ENCODE data around the gene PAK6.

Gene PAK6

DNA sequence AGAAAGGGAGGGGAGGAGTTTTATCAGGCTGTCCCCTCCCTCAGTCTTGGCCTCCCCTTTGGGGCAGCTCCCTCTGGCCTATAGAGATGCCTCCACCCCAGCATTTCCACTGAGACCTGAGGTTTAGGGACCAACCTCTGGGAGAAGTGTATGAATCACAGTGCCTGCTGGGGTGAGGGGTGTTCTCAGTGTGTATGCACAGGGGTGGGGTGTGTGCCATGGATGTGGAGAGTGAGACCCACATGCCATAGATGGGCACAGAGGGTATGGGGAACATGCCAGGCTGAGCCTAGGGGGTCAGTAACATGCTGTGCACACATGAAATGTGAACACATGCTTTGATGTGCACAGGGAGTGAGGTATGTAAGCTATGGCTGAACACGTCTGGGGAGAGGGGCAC lies 56.4 kb downstream of the PAK6 start:
- DNase-seq: no peak

DNA sequence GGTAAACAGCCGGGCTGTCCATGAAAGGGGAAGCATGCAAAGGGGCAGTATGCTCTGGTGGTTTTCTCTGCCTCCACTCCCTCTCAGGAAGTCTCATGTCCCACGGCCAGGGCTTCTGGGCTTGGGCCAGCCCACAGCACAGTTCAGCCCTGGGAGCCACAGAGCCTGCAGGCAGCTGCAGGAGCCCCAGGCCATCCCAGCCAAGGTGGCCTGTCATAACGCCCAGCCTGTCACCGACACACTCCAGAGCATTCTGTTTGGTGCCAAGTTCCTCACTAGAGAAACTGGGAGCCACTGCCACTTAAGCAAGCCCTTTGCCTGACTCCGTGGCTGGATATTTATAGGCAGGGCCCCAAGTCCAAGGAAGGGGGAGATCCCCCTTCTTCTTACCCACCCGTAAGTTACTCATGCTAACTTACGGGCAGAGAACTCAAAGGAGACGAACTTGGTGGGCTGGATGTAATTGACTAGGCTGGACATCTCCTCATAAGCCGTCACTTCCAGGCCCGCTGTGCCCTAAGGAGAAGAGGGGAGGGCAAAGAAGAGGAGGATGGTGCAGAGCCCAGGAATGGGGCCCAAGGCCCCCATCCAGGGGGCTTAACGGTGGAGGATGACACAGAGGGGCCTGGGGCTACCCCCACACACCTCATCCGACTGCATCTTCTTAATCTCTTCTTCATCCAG lies 57.2 kb downstream of the PAK6 start:
- DNase-seq: no peak

DNA sequence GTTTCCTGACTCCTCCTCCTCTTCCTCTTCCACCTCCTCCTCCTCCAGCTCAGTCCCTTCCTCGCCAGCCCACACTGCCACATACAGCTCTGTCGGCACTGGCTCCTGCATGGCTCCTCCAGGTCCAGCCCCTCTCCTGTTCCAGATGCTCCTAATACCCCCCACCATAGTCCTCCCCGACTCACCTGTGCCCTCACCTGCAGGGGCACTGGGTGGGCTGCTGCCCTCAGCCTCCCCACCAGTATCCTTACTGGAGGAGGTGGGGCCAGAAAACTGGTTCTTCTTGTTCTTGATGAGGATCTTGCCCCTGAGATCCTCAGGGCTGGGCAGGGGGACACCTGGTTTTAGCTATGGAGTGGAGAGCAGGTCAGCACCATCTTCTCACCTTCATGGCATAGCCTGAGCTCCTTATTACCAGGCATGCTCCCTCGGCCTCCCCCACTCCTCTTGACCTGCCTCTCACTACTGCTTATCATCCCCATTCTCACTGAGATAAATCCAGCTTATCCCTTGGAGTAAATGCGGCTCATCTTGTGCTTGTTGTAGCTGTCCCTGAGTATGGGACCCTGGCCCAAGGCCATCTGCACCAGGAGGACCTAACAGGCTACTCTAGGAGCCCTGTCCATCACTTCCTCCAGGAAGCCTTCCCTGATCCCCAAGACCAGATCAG lies 57.8 kb downstream of the PAK6 start:
- DNase-seq: no peak

DNA sequence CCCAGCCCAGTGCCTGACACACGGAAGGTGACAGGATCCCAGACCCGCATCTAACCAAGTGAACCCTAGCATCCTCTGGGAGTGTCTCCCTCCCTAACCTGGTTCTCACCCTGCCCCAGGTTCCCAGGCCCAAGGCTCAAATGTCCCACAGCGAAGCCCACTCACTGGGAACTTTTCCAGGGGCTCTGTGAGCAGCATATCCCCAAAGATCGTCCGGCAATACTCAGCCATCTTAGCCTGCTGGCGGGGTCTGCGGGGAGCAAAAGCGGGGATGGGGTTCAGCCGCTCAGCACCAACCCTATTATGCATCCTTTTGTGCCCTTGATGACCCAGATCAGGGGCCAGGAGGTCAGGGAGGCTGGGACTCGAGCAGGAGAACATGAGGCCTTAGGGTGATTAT lies 58.5 kb downstream of the PAK6 start:
- no peak for DNase-seq

DNA sequence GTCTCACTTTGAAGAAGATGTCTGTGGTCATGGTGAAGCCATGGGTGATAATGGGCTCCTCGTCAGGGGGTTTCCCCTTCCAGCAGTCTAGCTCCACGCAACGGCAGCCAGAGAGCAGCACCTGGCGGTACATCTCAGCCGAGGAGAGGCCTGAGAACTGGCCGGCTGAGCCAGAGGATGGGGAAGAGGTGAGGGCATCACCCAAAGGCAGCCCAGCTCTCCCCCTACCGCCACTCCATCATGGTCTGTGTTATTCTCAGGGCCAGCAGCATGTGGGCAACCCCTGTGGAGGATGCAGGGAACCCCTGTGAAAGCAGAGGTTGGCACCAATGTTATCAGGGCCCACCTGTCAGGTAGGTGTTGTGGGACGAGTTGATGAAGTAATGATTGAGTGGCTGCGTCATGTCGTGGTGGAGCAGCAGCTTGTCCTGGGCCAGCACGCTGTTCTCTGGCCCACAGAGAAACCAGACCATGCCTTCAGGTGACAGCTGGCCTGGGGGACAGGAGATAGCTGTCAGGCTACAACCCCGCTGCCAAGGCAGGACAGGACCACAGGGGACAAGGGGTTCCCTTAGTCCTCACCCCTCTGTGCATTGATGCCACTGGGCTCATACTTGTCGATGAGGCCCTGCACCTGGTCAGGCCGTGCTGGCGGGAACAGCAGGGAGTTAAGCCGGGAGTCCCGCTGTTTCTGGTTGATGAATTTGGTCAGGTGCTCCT lies 59.5 kb downstream of the PAK6 start:
- DNase-seq: no peak

DNA sequence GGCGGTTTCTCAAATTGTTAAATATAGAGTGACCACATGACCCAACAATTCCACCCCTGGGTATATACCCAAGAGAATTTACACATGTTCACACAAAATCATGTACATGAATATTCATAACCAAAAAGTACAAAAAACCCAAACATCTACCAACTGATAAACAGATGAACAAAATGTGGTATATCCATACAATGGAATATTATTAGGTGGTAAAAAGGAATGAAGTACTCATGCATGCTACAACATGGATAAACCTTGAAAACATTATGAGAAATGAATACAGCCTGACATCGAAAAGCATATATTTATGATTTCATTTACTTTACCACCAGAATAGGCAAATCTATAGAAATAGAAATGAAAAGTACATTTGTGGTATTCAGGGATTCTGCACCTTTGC lies 61.5 kb downstream of the PAK6 start:
- DNase-seq: no peak

DNA sequence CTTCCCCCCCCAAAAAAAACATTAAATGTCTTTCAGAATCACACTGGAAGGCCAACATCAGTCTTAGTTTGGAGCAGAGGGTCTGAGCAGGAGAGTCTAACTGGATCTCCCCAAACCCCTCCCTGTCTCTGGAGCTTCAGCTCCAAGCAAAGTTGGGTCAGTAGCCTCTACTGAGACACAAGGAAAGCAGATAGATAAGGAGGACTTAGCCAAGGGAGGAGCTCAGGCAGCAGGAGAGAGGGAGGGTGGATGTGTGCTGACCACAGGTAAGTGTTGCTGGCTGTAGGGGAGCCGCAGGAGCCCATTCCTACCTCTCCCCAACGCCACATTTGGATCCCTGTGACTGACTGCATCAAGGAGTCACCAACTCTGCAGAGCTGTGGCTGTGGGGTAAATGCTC lies 61.9 kb downstream of the PAK6 start:
- no peak for DNase-seq

DNA sequence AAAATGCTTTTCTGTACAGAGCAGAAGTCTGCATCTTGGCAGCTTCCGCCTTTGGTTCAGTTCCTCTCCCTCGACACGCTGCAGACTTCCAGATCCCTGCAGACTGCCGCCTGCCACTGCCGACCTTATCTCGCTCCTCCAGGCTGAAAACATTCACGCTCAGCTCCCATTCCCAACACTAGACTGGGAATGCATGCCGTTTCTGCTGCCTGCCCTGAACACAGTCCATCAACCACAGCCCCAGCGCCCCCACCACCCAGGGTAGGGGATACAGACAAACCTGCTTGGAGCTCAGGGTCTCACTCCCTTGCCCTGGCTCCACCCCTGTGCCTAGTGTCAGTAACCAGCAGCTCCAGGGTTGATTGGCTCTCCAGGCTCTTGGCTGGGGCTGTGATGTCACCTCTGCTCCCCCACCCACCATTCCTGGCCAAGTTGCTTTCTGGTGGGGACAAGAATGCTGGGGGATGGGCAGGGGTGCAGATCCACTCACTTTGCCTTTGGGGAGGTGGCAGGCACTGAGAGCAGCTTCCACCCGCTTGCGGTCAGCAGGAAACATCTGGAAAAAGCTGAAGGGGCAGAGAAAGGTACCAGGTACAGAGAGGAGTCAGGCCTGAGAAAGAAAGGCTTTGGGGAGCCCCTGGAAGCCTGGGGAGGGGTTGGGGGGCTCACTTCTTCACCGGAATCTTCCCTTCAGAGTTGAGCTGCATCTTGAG lies 62.8 kb downstream of the PAK6 start:
- DNase-seq: no peak

DNA sequence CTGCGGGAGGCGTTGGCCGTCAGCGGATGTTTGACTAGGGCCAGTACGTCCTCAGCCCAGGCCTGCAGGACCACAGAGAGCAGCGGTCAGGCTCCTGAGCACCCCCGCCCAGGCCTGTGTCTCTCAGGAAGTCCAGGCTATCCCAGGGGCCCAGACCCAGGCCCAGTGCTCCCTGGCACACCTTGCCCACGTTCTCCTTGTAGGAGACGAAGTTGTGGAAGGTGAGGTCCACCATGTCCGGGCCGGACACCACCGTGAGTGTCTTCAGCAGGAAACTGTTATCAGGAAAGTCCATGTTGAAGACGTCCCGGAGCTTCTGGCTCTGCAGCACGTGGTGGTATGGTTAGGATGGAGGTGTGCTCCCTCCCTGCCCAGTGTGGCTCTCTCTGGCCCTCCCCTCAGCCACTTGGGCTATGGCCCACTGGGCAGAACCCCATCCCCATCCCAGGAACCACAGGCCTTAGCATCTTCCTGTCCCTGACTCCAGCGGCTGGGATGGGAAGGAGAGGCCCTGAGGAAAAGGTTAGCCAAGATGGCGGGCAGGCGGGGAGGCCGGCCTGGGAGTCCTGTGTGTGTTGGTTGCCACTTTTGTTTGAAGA lies 63.5 kb downstream of the PAK6 start:
- DNase-seq: no peak

DNA sequence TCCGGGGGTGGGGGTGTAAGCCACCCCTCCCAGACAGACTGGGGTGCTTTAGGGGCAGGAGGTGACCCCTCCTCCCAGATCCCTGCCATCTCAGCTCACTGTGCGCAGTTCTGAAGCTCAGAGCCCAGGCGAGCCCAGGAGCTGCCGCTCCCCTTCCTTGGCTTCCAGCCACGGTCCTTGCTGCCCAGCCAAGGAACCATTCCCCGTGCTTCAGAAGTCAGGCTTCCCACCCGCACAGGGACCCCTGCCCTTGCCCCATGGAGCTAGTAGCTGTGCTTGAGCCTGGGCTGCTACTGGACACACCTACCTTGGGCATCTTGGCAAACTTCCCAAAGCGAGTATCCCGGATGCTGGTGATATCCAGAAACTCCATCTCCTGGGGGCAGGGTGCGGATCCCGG lies 64.1 kb downstream of the PAK6 start:
- no peak for DNase-seq

DNA sequence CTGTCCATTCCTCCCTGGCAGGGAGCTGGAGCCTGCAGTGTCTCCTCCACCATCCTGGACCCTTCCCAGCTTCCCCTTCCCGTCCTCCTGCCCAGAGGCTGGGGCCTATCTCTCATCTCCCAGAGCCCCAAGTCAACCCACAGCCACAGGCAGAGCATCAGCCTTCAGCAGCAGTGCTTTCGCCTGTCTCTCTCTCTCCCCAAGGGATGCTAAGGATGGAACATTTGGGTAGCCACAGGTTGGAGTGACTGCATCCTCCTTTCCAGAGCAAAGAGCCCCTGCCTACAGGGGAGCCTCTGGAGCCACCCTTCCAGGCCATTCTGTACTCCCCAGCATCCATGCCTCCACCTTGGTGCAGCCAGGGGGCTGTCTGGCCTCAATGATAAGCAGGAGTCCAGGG lies 64.7 kb downstream of the PAK6 start:
- no peak for DNase-seq

DNA sequence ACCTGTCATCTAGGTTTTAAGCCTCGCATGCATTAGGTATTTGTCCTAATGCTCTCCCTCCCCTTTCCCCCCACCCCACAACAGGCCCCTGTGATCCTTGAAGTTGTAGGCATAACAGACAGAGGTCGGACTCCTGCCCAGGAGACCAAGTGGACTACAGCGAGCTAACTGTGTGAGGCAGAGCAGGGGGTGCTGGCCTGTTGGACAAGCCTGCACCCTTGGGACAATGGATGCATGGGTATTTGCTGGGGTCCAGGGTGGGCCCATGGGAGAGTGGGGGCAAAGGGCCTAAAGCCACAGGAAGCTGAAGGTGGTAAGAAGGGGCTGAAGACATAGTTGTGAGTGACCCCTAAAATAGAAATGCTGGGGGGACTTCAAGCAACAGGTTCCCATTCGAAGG lies 66.4 kb downstream of the PAK6 start:
- DNase-seq: no peak

DNA sequence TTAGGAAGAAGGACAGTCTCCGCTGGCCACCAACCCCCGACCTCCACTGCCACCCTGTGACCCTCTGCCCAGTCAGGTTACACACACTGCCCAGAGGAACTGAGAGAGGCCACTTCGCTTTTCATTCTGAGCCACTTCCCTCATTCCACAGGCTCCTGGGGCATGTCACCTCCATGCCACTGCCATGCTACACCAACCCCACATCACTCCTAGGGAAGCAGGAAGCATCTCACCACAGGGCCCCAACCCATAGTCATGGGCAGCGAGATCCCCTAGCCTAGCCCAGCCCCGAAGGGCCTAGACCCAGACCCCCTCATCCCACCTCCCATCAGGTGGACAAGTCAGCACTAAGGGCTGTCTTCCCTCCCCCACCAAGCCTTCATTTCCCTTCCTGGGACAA lies 67.5 kb downstream of the PAK6 start:
- no peak for DNase-seq

DNA sequence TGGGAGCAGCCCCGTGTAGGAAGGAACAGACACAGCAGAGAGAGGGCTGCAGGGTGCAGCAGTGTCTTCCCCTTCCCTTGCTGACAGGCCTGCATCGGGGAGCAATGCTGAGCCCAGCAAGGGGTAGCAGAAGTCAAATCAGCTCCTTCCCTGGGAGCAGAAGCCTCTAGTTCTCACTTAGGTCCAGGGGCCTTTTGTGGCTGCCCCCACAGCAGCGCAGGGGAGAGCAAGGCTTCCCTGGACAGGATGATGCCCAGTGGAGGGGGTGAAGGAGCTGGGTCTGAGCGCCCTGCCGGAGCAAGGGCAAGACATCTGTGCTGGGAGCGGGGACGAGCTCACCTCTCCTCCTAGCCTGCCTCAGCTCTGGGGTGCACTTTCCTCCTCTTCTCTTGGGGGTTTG lies 68.0 kb downstream of the PAK6 start:
- no peak for DNase-seq

DNA sequence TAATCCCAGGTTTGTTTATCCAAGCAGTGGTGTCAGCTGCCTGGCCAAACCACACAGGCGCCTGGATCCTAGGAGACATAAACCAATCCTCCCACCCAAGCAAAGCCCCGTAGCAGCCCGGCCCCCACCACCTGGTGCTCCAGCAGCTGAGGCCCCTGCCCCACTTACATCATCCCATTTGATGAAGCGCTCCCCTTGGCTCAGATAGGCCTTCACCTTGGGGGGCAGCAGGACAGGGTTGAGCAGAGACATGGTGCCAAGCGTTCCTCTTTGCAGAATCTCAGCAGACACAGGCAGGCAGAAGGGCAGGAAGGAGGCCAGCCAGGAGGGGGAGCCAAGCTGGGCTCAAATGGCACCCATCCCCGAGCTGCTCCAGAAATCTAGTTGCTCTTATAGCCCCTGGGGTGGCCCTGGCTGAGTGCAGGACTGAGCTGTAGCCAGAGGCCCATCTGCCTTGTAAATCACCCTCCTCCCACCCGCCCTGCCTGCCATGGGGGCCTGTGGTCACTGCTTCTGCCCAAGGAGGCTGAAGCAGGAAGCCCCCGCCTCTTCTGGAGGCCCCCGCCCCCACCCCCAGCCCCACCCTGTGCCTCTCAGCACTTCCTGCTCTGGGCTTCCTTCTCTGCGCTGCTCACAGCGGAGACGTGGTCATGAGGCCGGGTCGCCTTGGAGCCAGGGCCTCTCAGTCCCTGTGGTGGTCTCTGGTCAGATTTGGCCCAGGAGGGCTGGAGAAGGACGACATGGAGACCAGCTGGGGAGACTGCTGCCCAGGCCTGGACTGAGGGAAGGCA lies 68.8 kb downstream of the PAK6 start, which contains the start of gene PLCB2:
PLCB2 (minus strand) TSS at position 515 of the 791 bp plus-strand sequence; CDS start at position 252, 263 bp downstream.
- no peak for DNase-seq

DNA sequence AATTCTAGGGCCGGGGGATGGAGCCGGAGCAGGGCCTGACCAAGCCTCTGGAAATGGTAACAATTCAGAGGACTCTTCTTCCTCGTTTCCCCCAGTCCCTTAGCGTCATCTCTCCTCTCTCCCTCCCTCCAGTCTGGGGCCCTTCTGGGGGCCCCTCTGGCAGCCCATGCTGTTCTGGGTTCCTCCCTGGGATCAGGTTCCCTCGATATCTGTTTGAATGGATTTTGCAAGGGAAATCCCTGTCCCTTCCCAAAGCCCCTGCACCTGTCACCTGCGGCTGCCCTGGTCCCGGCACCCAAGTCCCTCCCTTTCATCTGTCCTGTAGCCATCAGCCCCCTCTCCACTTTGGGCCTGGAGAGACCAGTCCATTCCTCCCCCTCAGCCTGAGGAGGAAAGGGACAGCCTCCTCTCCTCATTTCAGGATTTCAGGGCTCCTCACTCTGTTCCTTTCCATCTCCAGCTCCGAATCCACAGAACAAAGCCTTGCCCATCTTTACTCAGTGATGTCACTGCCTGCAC lies 70.5 kb downstream of the PAK6 start:
- no peak for DNase-seq

DNA sequence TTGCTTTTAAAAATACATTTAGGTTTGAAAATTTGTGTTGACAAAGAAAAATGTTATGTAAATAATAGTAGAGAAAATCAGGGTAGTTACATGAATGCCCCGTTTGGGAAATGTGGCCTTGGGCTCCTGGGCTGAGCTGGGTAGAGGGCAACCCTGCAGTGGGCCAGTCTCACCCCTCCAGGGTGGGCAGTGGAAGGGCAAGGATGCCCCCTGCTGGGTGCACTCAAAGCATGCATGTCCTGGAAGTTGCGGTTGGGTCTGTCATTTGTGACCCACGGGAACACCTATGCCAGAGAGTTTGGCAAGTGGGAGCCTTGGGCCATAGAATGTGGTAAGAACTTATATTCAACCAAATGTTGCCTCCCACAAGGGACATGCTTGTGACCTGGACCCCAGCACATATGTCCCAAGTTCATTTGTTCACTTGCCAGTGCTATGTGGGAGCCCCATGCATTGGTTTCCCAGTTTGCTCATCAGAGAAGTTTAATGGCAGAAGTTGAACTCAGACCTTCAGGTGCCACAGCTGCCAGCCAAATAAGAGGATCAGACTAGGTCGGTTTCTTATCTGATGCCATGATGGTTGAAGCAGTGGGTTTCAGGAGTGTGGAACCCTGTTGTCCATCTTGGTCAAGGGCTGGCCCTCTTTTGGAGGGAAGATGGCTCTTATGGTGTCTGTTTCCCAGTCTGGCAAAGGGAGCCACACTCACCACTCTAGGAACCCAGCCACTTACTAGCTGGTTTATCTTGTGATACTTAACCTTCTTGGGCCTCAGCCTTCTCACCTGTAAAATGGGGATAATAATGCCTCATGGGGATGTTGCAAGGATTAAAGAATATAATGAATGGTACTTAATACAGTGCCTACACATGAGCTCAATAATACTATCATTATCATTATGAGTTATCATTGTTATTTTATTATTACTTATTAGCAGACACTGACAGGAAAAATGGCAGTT lies 71.4 kb downstream of the PAK6 start:
- DNase-seq: no peak

DNA sequence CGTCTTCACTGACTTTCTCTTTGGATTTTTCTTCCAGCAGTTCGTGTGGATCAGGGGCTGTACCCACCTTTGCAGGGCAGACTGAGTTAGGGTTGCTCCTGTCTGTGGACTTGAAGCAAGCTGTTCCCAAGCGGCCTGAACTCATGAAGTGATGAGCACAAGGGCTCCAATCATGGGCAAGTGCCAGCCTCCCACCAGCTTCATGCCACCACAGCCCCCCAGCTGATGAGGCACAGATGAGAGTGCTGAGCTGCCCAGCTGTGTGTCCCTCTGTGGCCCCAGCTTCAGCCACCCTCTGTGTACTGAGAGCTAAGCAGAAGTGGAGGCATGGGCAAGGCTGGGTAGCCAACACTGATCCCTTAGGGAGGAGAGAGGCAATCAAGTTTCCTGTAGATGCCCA lies 72.1 kb downstream of the PAK6 start:
- DNase-seq: no peak

DNA sequence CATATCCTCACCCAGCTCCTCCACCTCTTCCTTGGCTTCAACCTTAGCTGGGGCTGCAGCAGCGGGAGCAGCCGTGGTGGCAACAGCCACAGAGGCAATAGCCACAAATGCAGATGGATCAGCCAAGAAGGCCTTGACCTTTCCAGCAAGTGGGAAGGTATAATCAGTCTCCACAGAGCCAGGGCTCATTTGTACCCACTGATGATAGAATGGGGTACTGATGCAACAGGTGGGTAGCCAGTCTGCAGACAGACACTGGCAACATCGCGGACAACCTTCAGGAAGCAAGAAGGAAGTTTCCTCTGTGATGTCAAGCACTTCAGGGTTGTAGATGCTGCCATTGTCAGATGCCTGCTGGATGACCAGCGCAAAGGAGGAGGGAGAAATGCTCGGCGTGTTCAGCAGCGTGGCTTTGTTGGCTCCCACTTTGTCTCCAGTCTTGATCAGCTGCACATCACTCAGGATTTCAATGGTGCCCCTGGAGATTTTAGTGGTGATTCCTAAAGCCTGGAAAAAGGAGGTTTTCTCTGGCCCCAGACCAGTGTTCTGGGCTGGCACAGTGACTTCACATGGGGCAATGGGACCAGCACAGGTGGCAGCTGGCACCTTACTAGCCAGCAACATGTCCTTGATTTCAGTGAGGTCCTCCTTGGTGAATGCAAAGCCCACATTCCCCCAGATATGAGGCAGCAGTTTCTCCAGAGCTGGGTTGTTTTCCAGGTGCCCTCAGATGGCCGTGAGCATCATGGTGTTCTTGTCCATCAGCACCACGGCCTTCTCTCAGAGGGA lies 73.7 kb downstream of the PAK6 start:
- no peak for DNase-seq
